ENCODE data around the gene CARD6. TPM values are rescaled to one million over a fixed set of nuclear protein-coding genes. Genes with fewer than 3 reads are reported as not detected.

Gene CARD6
- polyA plus RNA-seq, 4 donors: 1.5 to 8.8 (median 6.8) TPM

GRCh38 chr5:40906351-40906751 lies 65.2 kb downstream of the CARD6 start:
- H3K27me3 ChIP-seq (ENCODE audit: control insufficient read depth in 3 of 3, insufficient read depth in 3 of 3, low read length in 3 of 3): no peaks in the 10 kb centered on the region
- no peaks in the 10 kb centered on the region for H3K9me3 ChIP-seq (ENCODE audit: control insufficient read depth in 2 of 2, insufficient read depth in 1 of 2, low read depth in 1 of 2, low read length in 1 of 2)
- H3K4me3 ChIP-seq (ENCODE audit: low read depth in 1 of 3, low read length in 3 of 3): no peak overlapping the region
- DNase-seq: peak; percentile 40 to 53
- FAIRE-seq: no peak
- H3K4me1 ChIP-seq (ENCODE audit: control insufficient read depth in 3 of 3, insufficient read depth in 2 of 3, low read depth in 1 of 3, low read length in 2 of 3): peaks cover 0 to 5% (median 0%) of the 10 kb centered on the region in 3 donors
- WGBS, 3 donors: 17 to 64% (median 33%) methylated on average over 1 of the region's 1 CpG
- H3K27ac ChIP-seq (ENCODE audit: low read depth in 1 of 3, low read length in 2 of 3): peak overlapping the region in 2 of 3 donors; percentile 21 to 39
- no peaks in the 10 kb centered on the region for H3K36me3 ChIP-seq (ENCODE audit: control insufficient read depth in 3 of 3, insufficient read depth in 2 of 3, low read depth in 1 of 3, low read length in 3 of 3)

GRCh38 chr5:40909264-40909663 lies 68.1 kb downstream of the CARD6 start, which contains the start of gene C7:
Gene C7 (plus strand): TSS chr5:40909497. CDS start chr5:40909611, 114 bp downstream.
- Histone ChIP-seq H3K4me3 (ENCODE audit: low read depth in 1 of 3, low read length in 3 of 3) (peak within 1 kb of the TSS in 1 of 3 donors; percentile 17), H3K36me3 (ENCODE audit: control insufficient read depth in 3 of 3, insufficient read depth in 2 of 3, low read depth in 1 of 3, low read length in 3 of 3) (no peaks in the 10 kb centered on the region), H3K27ac (ENCODE audit: low read depth in 1 of 3, low read length in 2 of 3) (peak within 1 kb of the TSS in 2 of 3 donors; percentile 8 to 58), H3K9me3 (ENCODE audit: control insufficient read depth in 2 of 2, insufficient read depth in 1 of 2, low read depth in 1 of 2, low read length in 1 of 2) (no peaks in the 10 kb centered on the region), H3K27me3 (ENCODE audit: control insufficient read depth in 3 of 3, insufficient read depth in 3 of 3, low read length in 3 of 3) (no peaks in the 10 kb centered on the region), H3K4me1 (ENCODE audit: control insufficient read depth in 3 of 3, insufficient read depth in 2 of 3, low read depth in 1 of 3, low read length in 2 of 3) (peaks cover 0 to 5% (median 0%) of the 10 kb centered on the region in 3 donors)
- FAIRE-seq (no peak), DNase-seq (peak; percentile 29 to 40)
- WGBS, 3 donors: 5 to 17% (median 11%) methylated on average over 3 of the region's 3 CpGs

- no peaks in the 10 kb centered on the region for H3K9me3 ChIP-seq (ENCODE audit: control insufficient read depth in 2 of 2, insufficient read depth in 1 of 2, low read depth in 1 of 2, low read length in 1 of 2)
- H3K27ac ChIP-seq (ENCODE audit: low read depth in 1 of 3, low read length in 2 of 3): peak overlapping the region in 1 of 3 donors; percentile 8
- no peak overlapping the region for H3K4me3 ChIP-seq (ENCODE audit: low read depth in 1 of 3, low read length in 3 of 3)
- peaks cover 0 to 5% (median 0%) of the 10 kb centered on the region in 3 donors for H3K4me1 ChIP-seq (ENCODE audit: control insufficient read depth in 3 of 3, insufficient read depth in 2 of 3, low read depth in 1 of 3, low read length in 2 of 3)
- FAIRE-seq: no peak
- peak; percentile 18 to 22 for DNase-seq
- no peaks in the 10 kb centered on the region for H3K27me3 ChIP-seq (ENCODE audit: control insufficient read depth in 3 of 3, insufficient read depth in 3 of 3, low read length in 3 of 3)
- H3K36me3 ChIP-seq (ENCODE audit: control insufficient read depth in 3 of 3, insufficient read depth in 2 of 3, low read depth in 1 of 3, low read length in 3 of 3): no peaks in the 10 kb centered on the region
- WGBS, 3 donors: 10 to 26% (median 17%) methylated on average over 2 of the region's 2 CpGs
These were observed 68.6 kb downstream of the CARD6 start for GRCh38 chr5:40909723-40910122.

Other genes with a start within 250 kb of the CARD6 start
- gene PTGER4, start 161.5 kb upstream of the CARD6 start, polyA plus RNA-seq: 10 to 100 TPM in 3 of 4 donors, 1 to 10 TPM in 1; 6.7 to 29.7 (median 19.1) TPM
- gene TTC33, start 85.4 kb upstream of the CARD6 start, polyA plus RNA-seq: 10 to 100 TPM in 1 of 4 donors, 1 to 10 TPM in 3; 8.0 to 18.1 (median 8.9) TPM
- 10 to 100 TPM; 22.7 to 71.7 (median 30.4) TPM for gene PRKAA1, start 43.0 kb upstream of the CARD6 start, polyA plus RNA-seq
- gene RPL37, start 6.1 kb upstream of the CARD6 start, polyA plus RNA-seq: 1,000 to 10,000 TPM; 1,027 to 2,589 (median 1,856) TPM
- gene C7, start 68.1 kb downstream of the CARD6 start, polyA plus RNA-seq: 100 to 1,000 TPM in 1 of 4 donors, 10 to 100 TPM in 1, 1 to 10 TPM in 2; 1.1 to 111 (median 12.1) TPM
- gene MROH2B, start 230.0 kb downstream of the CARD6 start, polyA plus RNA-seq: under 1 TPM in 1 of 4 donors, not detected in 3; 0.01 TPM

All from small intestine (tissue), 7 donors.